Left lung (tissue), 10 donors: ENCODE results near the gene PSAP. TPM values are rescaled to one million over a fixed set of nuclear protein-coding genes. Genes with fewer than 3 reads are reported as not detected.

ENCODE experiments used
- ATAC-seq: fragments of 200-7000 bp; cut with Tn5 transposase; one replicate; pipeline ENCODE4 v1.9.1; 2020; ENCODE audit warnings: moderate library complexity
- DNase-seq, 4 donors: peaks; one replicate each; pipeline ENCODE4 v3.0.0-alpha.2; 2013 to 2020
- H3K27ac ChIP-seq, 2 donors: fragments of 200-600 bp; sonication (generic) in 1 of 2; one replicate each; pipeline versions ENCODE4 v1.5.0 to v1.8.0; 2020 to 2021
- H3K27me3 ChIP-seq, 2 donors: fragments of 200-600 bp; sonication (generic) in 1 of 2; one replicate each; pipeline versions ENCODE4 v1.5.0 to v1.8.0; 2020 to 2021
- H3K36me3 ChIP-seq, 2 donors: fragments of 200-600 bp; sonication (generic) in 1 of 2; one replicate each; pipeline versions ENCODE4 v1.5.0 to v1.8.0; 2020 to 2021
- H3K4me1 ChIP-seq, 2 donors: fragments of 200-600 bp; one replicate each; pipeline ENCODE4 v1.8.0; 2021
- H3K4me3 ChIP-seq, 2 donors: fragments of 200-600 bp; sonication (generic) in 1 of 2; one replicate each; pipeline versions ENCODE4 v1.5.0 to v1.8.0; 2020 to 2021; ENCODE audit warnings: mild to moderate bottlenecking in 1 of 2
- H3K9me3 ChIP-seq, 2 donors: fragments of 200-600 bp; sonication (generic) in 1 of 2; one replicate each; pipeline versions ENCODE4 v1.5.0 to v1.8.0; 2020 to 2021
- intact Hi-C, 2 donors: fragments of 100-400 bp; cut with DNase I; formaldehyde crosslinking; loops; one replicate each; pipeline versions ENCODE4 v1.11.2 to v1.14.2; 2022
- polyA plus RNA-seq, 6 donors: library from polyadenylated mRNA; unstranded; fragments of 120-200 nt; gene quantifications; one replicate each; pipeline ENCODE4 v1.2.1, GENCODE V29; 2013; ENCODE audit not compliant: insufficient read length in 6 of 6
- total RNA-seq, 2 donors: library from RNA; stranded (reverse); fragmentation: NEBNext Ultra II Directional; extraction: Animal tissue kit (Norgen Biotek cat#: 25700); gene quantifications; one replicate each; pipeline ENCODE4 v1.2.1, GENCODE V29; 2021
- TF ChIP-seq, protein P1 (sequence below), 2 donors: fragments of 200-600 bp; sonication (generic) in 1 of 2; IDR thresholded peaks; one replicate each; pipeline versions ENCODE4 v1.5.0 to v1.8.0; 2021; ENCODE audit warnings: antibody characterized with exemption in 2 of 2
- donor health status: DM: no; HTN: yes; CAD: no.
- donor health status: DM: no; HTN: no; CAD: no.

Gene PSAP
- total and polyA plus RNA-seq, 8 donors, result 539 to 1,668 (median 577) TPM

DNA sequence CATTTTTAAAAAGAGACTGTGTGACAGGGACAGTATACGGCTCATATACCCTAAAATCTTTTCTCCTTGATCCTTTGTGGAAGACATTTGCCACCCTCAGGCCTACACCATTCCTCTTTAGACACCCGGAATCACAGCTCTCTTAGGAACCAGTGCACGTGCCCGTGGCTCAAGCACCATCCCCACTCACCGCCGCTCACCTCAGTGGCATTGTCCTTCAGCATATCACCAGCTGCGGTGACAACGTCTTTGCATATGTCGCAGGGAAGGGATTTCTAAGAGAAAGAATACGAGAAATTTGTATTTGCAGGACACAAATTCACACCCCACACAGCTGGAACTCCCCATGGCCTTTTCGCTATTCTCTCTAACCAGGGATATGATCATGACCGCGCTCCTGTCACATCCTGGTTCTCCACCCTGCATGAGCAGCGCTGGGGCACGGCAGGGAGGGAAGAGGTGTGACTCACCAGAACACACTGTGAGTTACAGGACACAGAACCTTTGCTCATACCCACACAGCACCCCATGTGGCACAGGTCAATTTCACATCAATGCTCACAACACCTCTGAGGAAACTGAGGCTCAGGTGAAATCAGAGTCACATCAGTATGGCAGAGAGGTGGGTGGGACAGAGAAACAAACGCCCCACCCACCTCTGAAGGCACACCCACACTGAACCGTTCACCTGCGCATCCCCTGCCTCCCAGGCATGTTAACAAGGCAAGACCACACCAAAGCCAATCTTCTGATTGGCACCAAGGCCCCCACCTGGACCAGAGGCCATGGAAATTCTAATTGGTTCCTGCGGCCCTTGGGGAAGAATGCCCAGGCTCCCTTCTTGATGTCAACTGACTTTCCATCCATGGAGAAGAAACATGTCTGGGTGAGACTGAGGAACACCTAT is 19.2 kb downstream of the PSAP start:
- peaks cover 4 to 79% of the 10 kb centered on the region in 2 donors for H3K36me3 ChIP-seq
- ATAC-seq, result no peak
- H3K27ac ChIP-seq, result peak overlapping the region in 1 of 2 donors; percentile 5
- peak in 1 of 4 donors; percentile 37 for DNase-seq
- H3K9me3 ChIP-seq, result no peaks in the 10 kb centered on the region
- peaks cover 12 to 90% of the 10 kb centered on the region in 2 donors for H3K4me1 ChIP-seq
- TF ChIP-seq, protein P1, sequence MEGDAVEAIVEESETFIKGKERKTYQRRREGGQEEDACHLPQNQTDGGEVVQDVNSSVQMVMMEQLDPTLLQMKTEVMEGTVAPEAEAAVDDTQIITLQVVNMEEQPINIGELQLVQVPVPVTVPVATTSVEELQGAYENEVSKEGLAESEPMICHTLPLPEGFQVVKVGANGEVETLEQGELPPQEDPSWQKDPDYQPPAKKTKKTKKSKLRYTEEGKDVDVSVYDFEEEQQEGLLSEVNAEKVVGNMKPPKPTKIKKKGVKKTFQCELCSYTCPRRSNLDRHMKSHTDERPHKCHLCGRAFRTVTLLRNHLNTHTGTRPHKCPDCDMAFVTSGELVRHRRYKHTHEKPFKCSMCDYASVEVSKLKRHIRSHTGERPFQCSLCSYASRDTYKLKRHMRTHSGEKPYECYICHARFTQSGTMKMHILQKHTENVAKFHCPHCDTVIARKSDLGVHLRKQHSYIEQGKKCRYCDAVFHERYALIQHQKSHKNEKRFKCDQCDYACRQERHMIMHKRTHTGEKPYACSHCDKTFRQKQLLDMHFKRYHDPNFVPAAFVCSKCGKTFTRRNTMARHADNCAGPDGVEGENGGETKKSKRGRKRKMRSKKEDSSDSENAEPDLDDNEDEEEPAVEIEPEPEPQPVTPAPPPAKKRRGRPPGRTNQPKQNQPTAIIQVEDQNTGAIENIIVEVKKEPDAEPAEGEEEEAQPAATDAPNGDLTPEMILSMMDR (IDR thresholded peaks at IDR 0.05), result no peak
- no peak overlapping the region for H3K4me3 ChIP-seq
- intact Hi-C loops, result no loop called here
- no peaks in the 10 kb centered on the region for H3K27me3 ChIP-seq

DNA sequence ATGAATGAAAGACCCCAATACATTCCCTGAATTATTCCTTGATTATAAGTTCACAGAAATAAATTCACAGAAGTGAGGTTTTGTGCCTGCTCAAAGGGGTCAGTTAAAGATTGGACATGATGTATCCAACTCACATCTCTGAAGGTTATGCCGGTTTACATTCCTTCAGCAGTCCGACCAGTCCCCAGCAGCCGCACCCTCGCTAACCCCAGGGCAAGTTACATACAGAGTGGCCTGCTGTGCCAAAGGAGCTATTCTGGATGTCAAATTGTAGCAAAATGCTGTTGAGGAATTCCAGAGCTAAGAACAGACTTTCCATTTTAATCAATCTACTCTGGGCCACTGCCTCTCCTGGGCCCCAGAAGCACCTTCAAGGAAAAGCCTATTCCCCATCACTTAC is 20.3 kb downstream of the PSAP start:
- TF ChIP-seq, protein P1 (IDR thresholded peaks at IDR 0.05), result no peak
- Histone ChIP-seq H3K4me3 (no peak overlapping the region), H3K36me3 (peaks cover 4 to 91% of the 10 kb centered on the region in 2 donors), H3K27ac (peak overlapping the region in 1 of 2 donors; percentile 82), H3K4me1 (peaks cover 3 to 79% of the 10 kb centered on the region in 2 donors), H3K27me3 (no peaks in the 10 kb centered on the region), H3K9me3 (no peaks in the 10 kb centered on the region)
- DNase-seq (peak in 1 of 4 donors; percentile 37), ATAC-seq (no peak)
- intact Hi-C loops, result no loop called here

DNA sequence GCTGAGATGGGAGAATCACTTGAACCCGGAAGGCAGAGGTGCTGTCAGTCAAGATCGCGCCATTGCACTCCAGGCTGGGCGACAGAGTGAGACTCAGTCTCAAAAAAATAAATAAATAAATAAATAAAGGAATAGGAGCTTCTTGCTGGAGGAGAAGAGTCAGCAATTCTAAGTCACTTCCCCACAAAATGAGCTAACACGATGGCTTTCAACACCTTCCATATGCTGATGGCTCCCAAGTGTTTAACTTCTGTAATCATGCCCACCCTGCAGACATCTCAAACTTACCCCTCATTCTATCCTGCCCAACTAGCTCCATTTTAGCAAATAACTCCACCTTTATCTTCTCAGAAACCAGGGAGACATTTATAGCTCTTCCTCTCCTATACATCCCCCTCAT is 21.2 kb downstream of the PSAP start:
- Histone ChIP-seq H3K4me3 (no peak overlapping the region), H3K27ac (peak overlapping the region; percentile 40 to 82), H3K27me3 (no peaks in the 10 kb centered on the region), H3K4me1 (peaks cover 0 to 81% of the 10 kb centered on the region in 2 donors), H3K36me3 (peaks cover 4 to 99% of the 10 kb centered on the region in 2 donors), H3K9me3 (no peaks in the 10 kb centered on the region)
- TF ChIP-seq, protein P1 (IDR thresholded peaks at IDR 0.05), result no peak
- DNase-seq (no peak), ATAC-seq (peak; percentile 5)
- intact Hi-C loops, result no loop called here

DNA sequence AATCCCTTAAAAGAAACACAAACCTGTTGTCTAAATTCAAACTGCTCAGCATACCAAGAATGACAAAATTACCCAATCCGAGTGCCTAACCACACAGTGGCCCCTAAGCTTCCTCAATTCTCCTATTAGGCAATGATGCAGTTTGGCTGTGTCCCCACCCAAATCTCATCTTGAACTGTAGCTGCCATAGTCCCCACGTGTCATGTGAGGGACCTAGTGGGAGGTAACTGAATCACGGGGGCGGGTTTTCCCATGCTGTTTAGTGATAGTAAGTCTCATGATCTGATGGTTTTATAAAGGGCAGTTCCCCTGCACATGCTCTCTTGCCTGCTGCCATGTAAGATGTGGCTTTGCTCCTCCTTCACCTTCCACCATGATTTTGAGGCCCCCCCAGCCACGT is 21.9 kb downstream of the PSAP start:
- DNase-seq, result peak in 1 of 4 donors; percentile 84
- peak overlapping the region; percentile 40 to 82 for H3K27ac ChIP-seq
- TF ChIP-seq, protein P1 (IDR thresholded peaks at IDR 0.05), result no peak
- peaks cover 0 to 78% of the 10 kb centered on the region in 2 donors for H3K4me1 ChIP-seq
- peak overlapping the region in 1 of 2 donors; percentile 25 for H3K4me3 ChIP-seq
- no peaks in the 10 kb centered on the region for H3K27me3 ChIP-seq
- ATAC-seq, result peak; percentile 53
- H3K9me3 ChIP-seq, result no peaks in the 10 kb centered on the region
- intact Hi-C loops, result no loop called here
- peaks cover 4 to 100% of the 10 kb centered on the region in 2 donors for H3K36me3 ChIP-seq

DNA sequence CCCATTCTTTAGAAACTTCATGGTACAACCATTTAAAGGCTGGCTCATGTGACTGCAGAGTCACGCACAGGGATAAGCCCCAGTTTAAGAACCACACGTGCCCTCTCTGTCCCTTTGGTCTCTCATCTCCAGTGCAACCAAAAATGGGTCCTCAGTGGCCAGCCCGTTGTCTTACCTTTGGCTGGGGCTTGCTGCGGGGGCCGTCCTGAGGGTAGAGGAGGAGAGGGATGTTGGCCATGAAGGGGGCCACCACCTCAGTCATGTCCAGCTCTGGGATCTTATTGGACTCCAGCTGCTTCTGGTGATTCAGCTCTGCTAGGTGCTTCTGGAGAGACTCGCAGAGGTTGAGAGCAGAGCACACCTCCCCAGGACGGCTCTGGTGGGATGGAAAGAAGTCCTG is 22.3 kb downstream of the PSAP start:
- Histone ChIP-seq H3K36me3 (peaks cover 4 to 100% of the 10 kb centered on the region in 2 donors), H3K4me3 (peak overlapping the region in 1 of 2 donors; percentile 25), H3K9me3 (no peaks in the 10 kb centered on the region), H3K27me3 (no peaks in the 10 kb centered on the region), H3K4me1 (peaks cover 0 to 78% of the 10 kb centered on the region in 2 donors), H3K27ac (peak overlapping the region in 1 of 2 donors; percentile 82)
- DNase-seq (peak in 1 of 4 donors; percentile 27), ATAC-seq (no peak)
- intact Hi-C loops, result no loop called here
- TF ChIP-seq, protein P1 (IDR thresholded peaks at IDR 0.05), result no peak
